HCT116 (cell line): ENCODE measurements around the gene SMIM14. TPM values are rescaled to one million over a fixed set of nuclear protein-coding genes. Genes with fewer than 3 reads are reported as not detected.

ENCODE experiments used
- ATAC-seq: fragments of 200-7000 bp; cut with Tn5 transposase; 2 replicates; pipeline ENCODE4 v1.9.1; 2020; ENCODE audit warnings: mild to moderate bottlenecking, moderate library complexity
- BruUV-seq: library from RNA; stranded (reverse); fragments of 400-500 nt; replicated peaks from 2 replicates; lab custom pipeline; 2021; lab: Mats Ljungman, UMichigan
- CTCF ChIA-PET: fragments of 300-600 bp; sonication (Branson Sonifier 250); formaldehyde crosslinking; loops from one replicate; lab custom pipeline; 2021; ENCODE audit warnings: antibody characterized with exemption; lab: Charles Lee
- POLR2A ChIA-PET: fragments of 300-600, 350-600 bp; sonication (Branson Sonifier 250); formaldehyde crosslinking; loops from one replicate; lab custom pipeline; 2021; ENCODE audit warnings: antibody characterized with exemption; lab: Charles Lee
- RAD21 ChIA-PET, 2 experiments: fragments of 300-600 bp; sonication (Branson Sonifier 250); formaldehyde crosslinking; loops; one replicate each; lab custom pipeline; 2023; ENCODE audit warnings: low total read pairs in 2 of 2; ENCODE audit not compliant: uncharacterized antibody in 2 of 2, unreplicated experiment in 2 of 2, low non-redundant PET in 1 of 2; lab: Charles Lee
- DNase-seq: peaks from one replicate; pipeline ENCODE4 v3.0.0-alpha.2; 2010; ENCODE audit warnings: low read depth, low spot score
- H2AFZ ChIP-seq: fragments of 200-600 bp; shearing (Covaris generic), sonication (generic); 2 replicates; pipeline ENCODE4 v1.6.1; 2017; ENCODE audit warnings: low read depth, mixed run types, mixed read lengths, antibody characterized with exemption, low read length; ENCODE audit not compliant: poor library complexity, severe bottlenecking
- H3K27ac ChIP-seq: 2 replicates; pipeline ENCODE4 v1.5.1; 2012; ENCODE audit warnings: low read depth, low read length
- H3K27me3 ChIP-seq: fragments of 200-600 bp; sonication (generic); 2 replicates; pipeline ENCODE4 v1.6.1; 2016; ENCODE audit warnings: mixed run types, low read length, mixed read lengths; ENCODE audit not compliant: insufficient read depth
- H3K36me3 ChIP-seq, 2 experiments: fragments of 200-500 bp in 1 of 2; fragments of 200-600 bp in 1 of 2; sonication (Bioruptor generic) in 1 of 2; sonication (generic) in 1 of 2; 2 replicates each; pipeline versions ENCODE4 v1.5.1 to v1.6.1; 2014 to 2016; ENCODE audit warnings: low read length in 2 of 2, inconsistent platforms in 1 of 2, mixed read lengths in 1 of 2, mixed run types in 1 of 2; ENCODE audit not compliant: insufficient read depth in 2 of 2, control insufficient read depth in 1 of 2
- H3K4me1 ChIP-seq, 2 experiments: fragments of 200-600 bp in 1 of 2; sonication (generic) in 1 of 2; 2 replicates each; pipeline versions ENCODE4 v1.5.1 to v1.6.1; 2012 to 2017; ENCODE audit warnings: low read length in 2 of 2, inconsistent platforms in 1 of 2, mild to moderate bottlenecking in 1 of 2, mixed read lengths in 1 of 2, mixed run types in 1 of 2, moderate library complexity in 1 of 2; ENCODE audit not compliant: insufficient read depth in 2 of 2, control insufficient read depth in 1 of 2
- H3K4me2 ChIP-seq: fragments of 200-600 bp; sonication (generic); 2 replicates; pipeline ENCODE4 v1.6.1; 2017; ENCODE audit warnings: mixed run types, low read length, mixed read lengths
- H3K4me3 ChIP-seq, 2 experiments: fragments of 200-600 bp in 1 of 2; sonication (generic) in 1 of 2; replicated peaks in 1 of 2; 2 replicates each; pipeline ENCODE4 v1.5.1; 2011 to 2016; ENCODE audit warnings: low read length in 2 of 2, control low read depth in 1 of 2, low read depth in 1 of 2, mild to moderate bottlenecking in 1 of 2, mixed read lengths in 1 of 2, mixed run types in 1 of 2
- H3K79me2 ChIP-seq: fragments of 200-600 bp; sonication (generic); 2 replicates; pipeline ENCODE4 v1.6.1; 2017; ENCODE audit warnings: mild to moderate bottlenecking, mixed run types, low read length, moderate library complexity, mixed read lengths; ENCODE audit not compliant: insufficient read depth
- H3K9ac ChIP-seq: fragments of 200-600 bp; sonication (generic); 2 replicates; pipeline ENCODE4 v1.6.1; 2016; ENCODE audit warnings: low read length, mixed read lengths
- H3K9me2 ChIP-seq: fragments of 200-600 bp; sonication (generic), shearing (Covaris generic); 2 replicates; pipeline ENCODE4 v1.6.1; 2017; ENCODE audit warnings: mixed run types, mild to moderate bottlenecking, moderate library complexity; ENCODE audit not compliant: insufficient read depth
- H3K9me3 ChIP-seq, 2 experiments: fragments of 200-500 bp in 1 of 2; fragments of 200-600 bp in 1 of 2; sonication (Bioruptor generic) in 1 of 2; sonication (generic) in 1 of 2; 2 replicates each; pipeline ENCODE4 v1.6.1; 2014 to 2017; ENCODE audit warnings: low read length in 2 of 2, mixed read lengths in 2 of 2, inconsistent platforms in 1 of 2, low read depth in 1 of 2, mild to moderate bottlenecking in 1 of 2, mixed run types in 1 of 2, moderate library complexity in 1 of 2; ENCODE audit not compliant: control insufficient read depth in 1 of 2, insufficient read depth in 1 of 2
- H4K20me1 ChIP-seq: fragments of 200-600 bp; sonication (generic), shearing (Covaris generic); 2 replicates; pipeline ENCODE4 v1.6.1; 2017; ENCODE audit warnings: mixed run types, mild to moderate bottlenecking, moderate library complexity; ENCODE audit not compliant: insufficient read depth
- CBX3 ChIP-seq: IDR thresholded peaks from 2 replicates; pipeline ENCODE4 v1.6.1; 2012; ENCODE audit warnings: low read depth
- EGR1 ChIP-seq: IDR thresholded peaks from 2 replicates; pipeline ENCODE4 v1.6.1; 2012; ENCODE audit warnings: low read depth
- FOSL1 ChIP-seq: IDR thresholded peaks from 2 replicates; pipeline ENCODE4 v1.6.1; 2012; ENCODE audit warnings: low read depth
- POLR2A ChIP-seq: IDR thresholded peaks from 2 replicates; pipeline ENCODE4 v1.7.0; 2011; ENCODE audit warnings: borderline replicate concordance; ENCODE audit not compliant: insufficient read depth, insufficient read length; ENCODE audit errors: extremely low read depth
- RAD21 ChIP-seq: IDR thresholded peaks from 2 replicates; pipeline ENCODE4 v1.6.1; 2012; ENCODE audit warnings: low read depth, mild to moderate bottlenecking
- SIN3A ChIP-seq: IDR thresholded peaks from 2 replicates; pipeline ENCODE4 v1.6.1; 2012; ENCODE audit warnings: low read depth
- SP1 ChIP-seq: IDR thresholded peaks from 2 replicates; pipeline ENCODE4 v1.6.1; 2012; ENCODE audit warnings: low read depth
- ZFX ChIP-seq: fragments of 450-650 bp; IDR thresholded peaks from 2 replicates; pipeline ENCODE4 v1.6.1; 2017
- ZNF274 ChIP-seq: fragments of 200-500 bp; sonication (Bioruptor generic); IDR thresholded peaks from 2 replicates; pipeline ENCODE4 v1.6.1; 2014; ENCODE audit warnings: mild to moderate bottlenecking, low read depth, low read length, inconsistent platforms
- intact Hi-C: fragments of 100-400 bp; cut with micrococcal nuclease; formaldehyde crosslinking; loops from 2 replicates; pipeline ENCODE4 v1.10.0; 2022
- total RNA-seq: library from RNA; stranded (reverse); gene quantifications from one replicate; pipeline ENCODE4 v1.2.1, GENCODE V29; 2021; ENCODE audit not compliant: unreplicated experiment
- TF ChIP-seq, protein P1 (sequence below): IDR thresholded peaks from 2 replicates; pipeline ENCODE4 v1.6.1; 2012; ENCODE audit warnings: low read depth

The SMIM14 gene
- total RNA-seq, 1 experiment from 2014 or later: 21.6 TPM

GRCh38 chr4:39642885-39643552 is 4.4 kb upstream of the SMIM14 start:
- ATAC-seq (no peak), DNase-seq (no peak)
- TF ChIP-seq, protein P1, sequence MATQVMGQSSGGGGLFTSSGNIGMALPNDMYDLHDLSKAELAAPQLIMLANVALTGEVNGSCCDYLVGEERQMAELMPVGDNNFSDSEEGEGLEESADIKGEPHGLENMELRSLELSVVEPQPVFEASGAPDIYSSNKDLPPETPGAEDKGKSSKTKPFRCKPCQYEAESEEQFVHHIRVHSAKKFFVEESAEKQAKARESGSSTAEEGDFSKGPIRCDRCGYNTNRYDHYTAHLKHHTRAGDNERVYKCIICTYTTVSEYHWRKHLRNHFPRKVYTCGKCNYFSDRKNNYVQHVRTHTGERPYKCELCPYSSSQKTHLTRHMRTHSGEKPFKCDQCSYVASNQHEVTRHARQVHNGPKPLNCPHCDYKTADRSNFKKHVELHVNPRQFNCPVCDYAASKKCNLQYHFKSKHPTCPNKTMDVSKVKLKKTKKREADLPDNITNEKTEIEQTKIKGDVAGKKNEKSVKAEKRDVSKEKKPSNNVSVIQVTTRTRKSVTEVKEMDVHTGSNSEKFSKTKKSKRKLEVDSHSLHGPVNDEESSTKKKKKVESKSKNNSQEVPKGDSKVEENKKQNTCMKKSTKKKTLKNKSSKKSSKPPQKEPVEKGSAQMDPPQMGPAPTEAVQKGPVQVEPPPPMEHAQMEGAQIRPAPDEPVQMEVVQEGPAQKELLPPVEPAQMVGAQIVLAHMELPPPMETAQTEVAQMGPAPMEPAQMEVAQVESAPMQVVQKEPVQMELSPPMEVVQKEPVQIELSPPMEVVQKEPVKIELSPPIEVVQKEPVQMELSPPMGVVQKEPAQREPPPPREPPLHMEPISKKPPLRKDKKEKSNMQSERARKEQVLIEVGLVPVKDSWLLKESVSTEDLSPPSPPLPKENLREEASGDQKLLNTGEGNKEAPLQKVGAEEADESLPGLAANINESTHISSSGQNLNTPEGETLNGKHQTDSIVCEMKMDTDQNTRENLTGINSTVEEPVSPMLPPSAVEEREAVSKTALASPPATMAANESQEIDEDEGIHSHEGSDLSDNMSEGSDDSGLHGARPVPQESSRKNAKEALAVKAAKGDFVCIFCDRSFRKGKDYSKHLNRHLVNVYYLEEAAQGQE: no peak
- TF ChIP-seq POLR2A (no peak), RAD21 (no peak), SIN3A (no peak), SP1 (no peak), FOSL1 (no peak), ZFX (no peak), EGR1 (no peak), CBX3 (no peak), ZNF274 (no peak)
- H3K36me3 ChIP-seq: no peaks in the 10 kb centered on the region
- H3K4me3 ChIP-seq: no peak overlapping the region
- no peak overlapping the region for H3K27ac ChIP-seq
- H3K27me3 ChIP-seq: no peaks in the 10 kb centered on the region
- H3K9me3 ChIP-seq: no peaks in the 10 kb centered on the region
- RAD21 ChIA-PET: no interaction called here
- peaks cover 2 to 11% of the 10 kb centered on the region in 2 experiments; a peak in 3 of 4 replicates for H3K4me1 ChIP-seq
- H3K79me2 ChIP-seq: no peaks in the 10 kb centered on the region; the same call in 1 of the 2 replicates
- BruUV-seq: no TSS peak
- no peaks in the 10 kb centered on the region for H3K9me2 ChIP-seq
- no peak overlapping the region for H3K9ac ChIP-seq
- no peaks in the 10 kb centered on the region for H4K20me1 ChIP-seq
- H2AFZ ChIP-seq: no peak overlapping the region
- intact Hi-C loops: no loop called here
- POLR2A ChIA-PET: no interaction called here
- H3K4me2 ChIP-seq: no peak overlapping the region
- CTCF ChIA-PET: no interaction called here
